Glutamatergic neuron (in vitro differentiated cells): ENCODE data around the gene LTC4S. TPM values are rescaled to one million over a fixed set of nuclear protein-coding genes. Genes with fewer than 3 reads are reported as not detected.
A peak's percentile ranks its signal among the peaks of the same experiment; 100 is the strongest.
"Not testable (repeated sequence)": the region's sequence is repeated elsewhere in the genome, so short reads cannot be mapped to it uniquely, and the experiment has no call there.

ENCODE experiments used
- DNase-seq: peaks from one replicate; pipeline ENCODE4 v3.0.0; 2022
- H3K27ac Mint-ChIP-seq: one replicate; pipeline ENCODE4 v1.8.0; 2020; ENCODE audit warnings: mild to moderate bottlenecking, mixed read lengths, inconsistent platforms; ENCODE audit not compliant: unreplicated experiment
- H3K27me3 Mint-ChIP-seq: one replicate; pipeline ENCODE4 v1.8.0; 2020; ENCODE audit warnings: mild to moderate bottlenecking, moderate library complexity, mixed read lengths, inconsistent platforms; ENCODE audit not compliant: unreplicated experiment
- H3K36me3 Mint-ChIP-seq: one replicate; pipeline ENCODE4 v1.8.0; 2020; ENCODE audit warnings: mild to moderate bottlenecking, mixed read lengths, inconsistent platforms; ENCODE audit not compliant: unreplicated experiment
- H3K4me1 Mint-ChIP-seq: one replicate; pipeline ENCODE4 v1.8.0; 2020; ENCODE audit warnings: mild to moderate bottlenecking, low read depth, mixed read lengths, inconsistent platforms; ENCODE audit not compliant: unreplicated experiment
- H3K4me3 Mint-ChIP-seq: one replicate; pipeline ENCODE4 v1.8.0; 2020; ENCODE audit warnings: mild to moderate bottlenecking, mixed read lengths, inconsistent platforms; ENCODE audit not compliant: unreplicated experiment
- H3K9me3 Mint-ChIP-seq: one replicate; pipeline ENCODE4 v1.8.0; 2020; ENCODE audit warnings: mild to moderate bottlenecking, moderate library complexity, mixed read lengths, inconsistent platforms; ENCODE audit not compliant: unreplicated experiment
- CTCF ChIP-seq: fragments of 200-600 bp; sonication (generic); IDR thresholded peaks from one replicate; pipeline ENCODE4 v1.5.0; 2021; ENCODE audit not compliant: partially characterized antibody, unreplicated experiment
- long read RNA-seq: library from polyadenylated mRNA; unstranded; transcript quantifications from one replicate; pipeline ENCODE4 v2.0.0, GENCODE V29; 2020; ENCODE audit not compliant: unreplicated experiment
- total RNA-seq: library from RNA; stranded (reverse); fragmentation: NEBNext Ultra II Directional; extraction: Animal tissue kit (Norgen Biotek cat#: 25700); gene quantifications from one replicate; pipeline ENCODE4 v1.2.1, GENCODE V29; 2021; ENCODE audit not compliant: unreplicated experiment

The LTC4S gene
- 0.91 TPM for total RNA-seq
- long read RNA-seq: 0 reads

- Mint-ChIP-seq H3K4me3 (peak within 1 kb of the TSS; percentile 46), H3K9me3 (peaks cover 6% of the 10 kb centered on the region), H3K27me3 (peaks cover 10% of the 10 kb centered on the region), H3K36me3 (peaks cover 5% of the 10 kb centered on the region), H3K4me1 (no peaks in the 10 kb centered on the region), H3K27ac (no peak within 1 kb of the TSS)
- DNase-seq: no peak
- no peak for TF ChIP-seq CTCF
These were observed at the start of gene LTC4S for GRCh38 chr5:179793468-179794139. Gene LTC4S (plus strand): TSS chr5:179793986. CDS start chr5:179794081, 95 bp downstream.

GRCh38 chr5:179744106-179744505, 49.7 kb upstream of the LTC4S start:
- H3K36me3 Mint-ChIP-seq, H3K9me3 Mint-ChIP-seq, DNase-seq, H3K4me3 Mint-ChIP-seq, H3K4me1 Mint-ChIP-seq, H3K27me3 Mint-ChIP-seq, H3K27ac Mint-ChIP-seq: not testable (repeated sequence)

GRCh38 chr5:179746872-179747271, 46.9 kb upstream of the LTC4S start:
- no peaks in the 10 kb centered on the region for H3K36me3 Mint-ChIP-seq
- no peak overlapping the region for H3K4me3 Mint-ChIP-seq
- TF ChIP-seq CTCF: no peak
- peaks cover 5% of the 10 kb centered on the region for H3K27me3 Mint-ChIP-seq
- no peaks in the 10 kb centered on the region for H3K9me3 Mint-ChIP-seq
- H3K27ac Mint-ChIP-seq: no peak overlapping the region
- DNase-seq: no peak
- peaks cover 8% of the 10 kb centered on the region for H3K4me1 Mint-ChIP-seq

- Mint-ChIP-seq H3K4me3 (no peak overlapping the region), H3K27me3 (peaks cover 5% of the 10 kb centered on the region), H3K4me1 (peaks cover 8% of the 10 kb centered on the region), H3K27ac (no peak overlapping the region), H3K9me3 (no peaks in the 10 kb centered on the region), H3K36me3 (no peaks in the 10 kb centered on the region)
- no peak for DNase-seq
- no peak for TF ChIP-seq CTCF
These were observed 46.0 kb upstream of the LTC4S start for GRCh38 chr5:179747811-179748210.

GRCh38 chr5:179749857-179750508, 43.8 kb upstream of the LTC4S start:
- TF ChIP-seq CTCF: no peak
- Mint-ChIP-seq H3K9me3 (no peaks in the 10 kb centered on the region), H3K4me1 (peaks cover 17% of the 10 kb centered on the region), H3K27me3 (peaks cover 5% of the 10 kb centered on the region), H3K27ac (peak overlapping the region; percentile 59), H3K36me3 (no peaks in the 10 kb centered on the region), H3K4me3 (no peak overlapping the region)
- no peak for DNase-seq
